Left lung (tissue), 10 donors: Measurements from ENCODE around the gene PLK4. TPM values are rescaled to one million over a fixed set of nuclear protein-coding genes. Genes with fewer than 3 reads are reported as not detected.

Source experiments
- ATAC-seq: fragments of 200-7000 bp; cut with Tn5 transposase; one replicate; pipeline ENCODE4 v1.9.1; 2020; ENCODE audit warnings: moderate library complexity
- DNase-seq, 4 donors: peaks; one replicate each; pipeline ENCODE4 v3.0.0-alpha.2; 2013 to 2020
- H3K27ac ChIP-seq, 2 donors: fragments of 200-600 bp; sonication (generic) in 1 of 2; one replicate each; pipeline versions ENCODE4 v1.5.0 to v1.8.0; 2020 to 2021
- H3K27me3 ChIP-seq, 2 donors: fragments of 200-600 bp; sonication (generic) in 1 of 2; one replicate each; pipeline versions ENCODE4 v1.5.0 to v1.8.0; 2020 to 2021
- H3K36me3 ChIP-seq, 2 donors: fragments of 200-600 bp; sonication (generic) in 1 of 2; one replicate each; pipeline versions ENCODE4 v1.5.0 to v1.8.0; 2020 to 2021
- H3K4me1 ChIP-seq, 2 donors: fragments of 200-600 bp; one replicate each; pipeline ENCODE4 v1.8.0; 2021
- H3K4me3 ChIP-seq, 2 donors: fragments of 200-600 bp; sonication (generic) in 1 of 2; one replicate each; pipeline versions ENCODE4 v1.5.0 to v1.8.0; 2020 to 2021; ENCODE audit warnings: mild to moderate bottlenecking in 1 of 2
- H3K9me3 ChIP-seq, 2 donors: fragments of 200-600 bp; sonication (generic) in 1 of 2; one replicate each; pipeline versions ENCODE4 v1.5.0 to v1.8.0; 2020 to 2021
- intact Hi-C, 2 donors: fragments of 100-400 bp; cut with DNase I; formaldehyde crosslinking; loops; one replicate each; pipeline versions ENCODE4 v1.11.2 to v1.14.2; 2022
- polyA plus RNA-seq, 6 donors: library from polyadenylated mRNA; unstranded; fragments of 120-200 nt; gene quantifications; one replicate each; pipeline ENCODE4 v1.2.1, GENCODE V29; 2013; ENCODE audit not compliant: insufficient read length in 6 of 6
- total RNA-seq, 2 donors: library from RNA; stranded (reverse); fragmentation: NEBNext Ultra II Directional; extraction: Animal tissue kit (Norgen Biotek cat#: 25700); gene quantifications; one replicate each; pipeline ENCODE4 v1.2.1, GENCODE V29; 2021
- TF ChIP-seq, protein P1 (sequence below), 2 donors: fragments of 200-600 bp; sonication (generic) in 1 of 2; IDR thresholded peaks; one replicate each; pipeline versions ENCODE4 v1.5.0 to v1.8.0; 2021; ENCODE audit warnings: antibody characterized with exemption in 2 of 2
- donor health status: DM: no; HTN: yes; CAD: no.
- donor health status: DM: no; HTN: no; CAD: no.

The PLK4 gene
- total and polyA plus RNA-seq, 8 donors, result 4.7 to 35.3 (median 22.9) TPM

DNA sequence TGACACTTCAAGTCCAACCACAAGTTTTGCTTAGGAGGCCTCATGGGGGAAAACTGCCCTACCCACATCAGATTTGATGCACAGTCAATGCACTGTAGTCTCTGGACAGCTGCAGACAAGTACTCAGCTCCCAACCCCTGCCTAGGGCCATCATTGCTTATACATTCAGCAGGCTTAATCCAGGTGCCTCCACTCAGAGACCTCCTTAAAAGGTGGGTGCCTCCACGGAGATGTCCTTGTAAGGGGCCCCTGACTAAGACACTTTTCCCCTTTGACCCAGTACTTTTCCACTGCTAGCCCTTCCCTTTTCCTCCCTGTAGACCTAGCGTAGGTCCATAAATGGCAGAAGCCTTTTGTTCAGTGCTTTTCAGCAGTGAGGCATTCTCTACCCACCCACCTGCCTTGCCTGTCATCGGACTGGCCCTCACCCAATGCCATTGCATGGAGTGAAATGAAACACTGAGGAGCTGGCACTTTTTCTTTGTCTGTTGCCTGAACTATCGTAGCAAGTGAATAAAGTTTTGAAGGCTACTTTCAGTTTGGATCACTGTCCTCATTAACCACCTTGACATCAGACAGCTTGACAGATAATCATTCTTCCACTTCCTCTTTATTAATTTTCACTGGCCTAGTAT lies 23.8 kb upstream of the PLK4 start:
- DNase-seq (no peak), ATAC-seq (peak; percentile 73)
- Histone ChIP-seq H3K4me3 (no peak overlapping the region), H3K27me3 (no peaks in the 10 kb centered on the region), H3K27ac (no peak overlapping the region), H3K36me3 (no peaks in the 10 kb centered on the region), H3K9me3 (peaks cover 0 to 25% of the 10 kb centered on the region in 2 donors), H3K4me1 (peaks cover 0 to 7% of the 10 kb centered on the region in 2 donors)
- TF ChIP-seq, protein P1, sequence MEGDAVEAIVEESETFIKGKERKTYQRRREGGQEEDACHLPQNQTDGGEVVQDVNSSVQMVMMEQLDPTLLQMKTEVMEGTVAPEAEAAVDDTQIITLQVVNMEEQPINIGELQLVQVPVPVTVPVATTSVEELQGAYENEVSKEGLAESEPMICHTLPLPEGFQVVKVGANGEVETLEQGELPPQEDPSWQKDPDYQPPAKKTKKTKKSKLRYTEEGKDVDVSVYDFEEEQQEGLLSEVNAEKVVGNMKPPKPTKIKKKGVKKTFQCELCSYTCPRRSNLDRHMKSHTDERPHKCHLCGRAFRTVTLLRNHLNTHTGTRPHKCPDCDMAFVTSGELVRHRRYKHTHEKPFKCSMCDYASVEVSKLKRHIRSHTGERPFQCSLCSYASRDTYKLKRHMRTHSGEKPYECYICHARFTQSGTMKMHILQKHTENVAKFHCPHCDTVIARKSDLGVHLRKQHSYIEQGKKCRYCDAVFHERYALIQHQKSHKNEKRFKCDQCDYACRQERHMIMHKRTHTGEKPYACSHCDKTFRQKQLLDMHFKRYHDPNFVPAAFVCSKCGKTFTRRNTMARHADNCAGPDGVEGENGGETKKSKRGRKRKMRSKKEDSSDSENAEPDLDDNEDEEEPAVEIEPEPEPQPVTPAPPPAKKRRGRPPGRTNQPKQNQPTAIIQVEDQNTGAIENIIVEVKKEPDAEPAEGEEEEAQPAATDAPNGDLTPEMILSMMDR (IDR thresholded peaks at IDR 0.05), result no peak
- intact Hi-C loops, result no loop called here

DNA sequence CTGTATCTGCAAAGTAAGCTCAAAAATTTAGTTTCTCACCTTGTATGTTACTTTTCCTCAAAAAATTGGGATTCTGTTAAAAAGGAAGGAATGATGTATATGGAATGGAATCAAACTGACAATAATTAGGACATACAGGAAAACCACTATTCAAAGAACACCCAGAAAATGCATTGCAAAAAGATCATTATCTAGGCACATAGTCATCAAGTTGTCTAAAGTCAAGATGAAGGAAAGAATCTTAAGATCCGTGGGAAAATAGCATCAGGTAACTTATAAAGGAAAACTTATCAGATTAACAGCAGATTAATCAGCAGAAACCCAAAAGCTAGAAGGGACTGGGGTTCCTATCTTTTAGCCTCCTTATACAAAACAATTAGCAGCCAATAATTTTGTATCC lies 23.1 kb upstream of the PLK4 start:
- Histone ChIP-seq H3K36me3 (no peaks in the 10 kb centered on the region), H3K27ac (no peak overlapping the region), H3K27me3 (no peaks in the 10 kb centered on the region), H3K4me1 (peaks cover 0 to 7% of the 10 kb centered on the region in 2 donors), H3K9me3 (peaks cover 0 to 25% of the 10 kb centered on the region in 2 donors), H3K4me3 (no peak overlapping the region)
- DNase-seq, result no peak
- TF ChIP-seq, protein P1 (IDR thresholded peaks at IDR 0.05), result no peak
- no peak for ATAC-seq
- intact Hi-C loops, result no loop called here

DNA sequence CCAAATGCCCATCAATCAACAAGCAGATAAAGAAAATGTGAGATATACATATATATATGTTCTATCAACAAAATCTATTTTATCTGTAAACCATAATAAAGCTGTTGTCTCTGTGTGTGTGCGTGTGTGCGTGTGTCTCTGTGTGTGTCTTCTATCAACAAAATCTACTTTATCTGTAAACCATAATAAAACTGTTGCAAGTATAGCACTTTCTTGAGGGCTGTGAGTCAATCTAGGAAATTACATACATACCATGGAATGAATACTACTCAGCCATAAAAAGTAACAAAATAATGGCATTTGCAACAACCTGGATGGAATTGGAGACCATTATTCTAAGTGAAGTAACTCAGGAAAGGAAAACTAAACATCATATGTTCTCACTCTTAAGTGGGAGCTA lies 12.5 kb upstream of the PLK4 start:
- H3K9me3 ChIP-seq, result no peaks in the 10 kb centered on the region
- peaks cover 3 to 12% of the 10 kb centered on the region in 2 donors for H3K4me1 ChIP-seq
- no peak overlapping the region for H3K27ac ChIP-seq
- ATAC-seq (no peak), DNase-seq (no peak)
- no peaks in the 10 kb centered on the region for H3K36me3 ChIP-seq
- H3K4me3 ChIP-seq, result no peak overlapping the region
- intact Hi-C loops, result no loop called here
- TF ChIP-seq, protein P1 (IDR thresholded peaks at IDR 0.05), result no peak
- no peaks in the 10 kb centered on the region for H3K27me3 ChIP-seq

GRCh38 chr4:127870281-127870680 lies 10.4 kb upstream of the PLK4 start:
- TF ChIP-seq, protein P1 (IDR thresholded peaks at IDR 0.05), result no peak
- H3K27me3 ChIP-seq, result no peaks in the 10 kb centered on the region
- H3K36me3 ChIP-seq, result no peaks in the 10 kb centered on the region
- no peak for DNase-seq
- no peaks in the 10 kb centered on the region for H3K9me3 ChIP-seq
- H3K4me1 ChIP-seq, result peaks cover 3 to 12% of the 10 kb centered on the region in 2 donors
- peak overlapping the region; percentile 33 to 53 for H3K27ac ChIP-seq
- ATAC-seq, result peak; percentile 25
- intact Hi-C loops, result no loop called here
- H3K4me3 ChIP-seq, result no peak overlapping the region

DNA sequence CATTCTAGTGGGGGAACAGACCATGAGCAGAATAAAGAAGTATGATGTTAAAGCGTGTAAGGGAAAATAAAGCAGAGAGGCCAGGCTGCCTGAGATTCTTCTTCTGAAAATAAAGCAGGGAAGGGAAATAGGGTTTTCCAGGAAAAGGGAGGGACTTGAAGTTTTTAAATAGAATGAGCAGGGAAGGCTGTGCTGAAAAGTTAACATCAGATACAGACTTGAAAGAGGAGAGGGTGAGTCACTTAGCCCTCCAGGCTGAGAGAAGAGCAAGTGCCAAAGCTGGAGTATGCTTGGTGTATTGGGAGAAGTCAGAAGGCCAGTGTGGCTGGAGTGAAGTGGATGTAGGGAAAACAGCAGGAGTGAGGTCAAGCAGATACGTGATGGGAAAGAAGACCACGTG lies 10.0 kb upstream of the PLK4 start:
- Histone ChIP-seq H3K4me1 (peaks cover 3 to 12% of the 10 kb centered on the region in 2 donors), H3K36me3 (no peaks in the 10 kb centered on the region), H3K9me3 (no peaks in the 10 kb centered on the region), H3K27ac (peak overlapping the region; percentile 33 to 65), H3K4me3 (no peak overlapping the region), H3K27me3 (no peaks in the 10 kb centered on the region)
- TF ChIP-seq, protein P1 (IDR thresholded peaks at IDR 0.05), result no peak
- intact Hi-C loops, result no loop called here
- ATAC-seq, result peak; percentile 98
- DNase-seq, result peak in 1 of 4 donors; percentile 64
